A549 treated with Mapracorat at 1 μM for 4 hours (cell line): Measurements from ENCODE around the gene GLE1. TPM values are rescaled to one million over a fixed set of nuclear protein-coding genes. Genes with fewer than 3 reads are reported as not detected.

Experiments
- total RNA-seq: library from RNA; stranded (reverse); fragments of 200-300 nt; extraction: Qiagen RNA extraction; gene quantifications from 5 replicates; pipeline ENCODE4 v1.2.3, GENCODE V29; 2022

Gene GLE1
- 26.5 to 30.1 TPM (median 29.1 TPM) in 5 replicates for total RNA-seq

GRCh38 chr9:128504485-128505413, at the start of gene GLE1:
Gene GLE1, plus strand, starts transcription at chr9:128504719. Its CDS starts 87 bp downstream, at chr9:128504806.

GRCh38 chr9:128455849-128456612, 48.5 kb upstream of the GLE1 start, which contains the start of gene ODF2:
Gene ODF2, plus strand, starts transcription at chr9:128456006. Its CDS starts 86 bp downstream, at chr9:128456092.

DNA sequence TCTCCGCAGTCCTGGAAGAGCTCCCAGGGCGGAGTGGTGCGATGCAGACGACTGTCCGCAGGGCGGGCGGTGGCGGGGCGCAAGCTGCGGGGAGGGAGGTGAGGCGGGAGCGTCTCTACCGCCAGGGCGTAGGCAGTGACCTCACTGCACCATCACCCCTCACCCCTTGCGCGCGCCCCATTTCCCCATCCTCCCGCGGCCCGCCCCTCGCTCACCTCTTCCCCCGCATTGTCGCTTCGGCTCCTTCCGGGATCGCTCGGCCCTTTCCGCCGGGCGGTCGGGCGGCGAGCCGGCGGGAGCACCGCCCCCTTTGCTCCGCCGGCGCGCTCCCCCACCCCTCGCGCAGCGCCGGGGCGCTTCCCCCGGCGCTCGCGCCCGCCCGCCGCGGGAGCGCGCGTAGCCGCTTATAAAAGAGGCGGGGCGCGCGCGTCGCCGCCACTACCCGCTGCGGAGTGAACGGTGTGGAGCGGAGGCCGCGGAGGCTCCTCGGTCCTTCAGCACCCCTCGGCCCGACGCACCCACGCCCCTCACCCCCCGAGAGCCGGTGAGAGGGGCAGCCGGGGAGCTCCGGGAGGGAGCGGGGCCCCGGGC, 47.7 kb downstream of the GLE1 start, which contains the start of gene SPTAN1:
Gene SPTAN1 (plus strand): TSS at position 435 of the 591 bp plus-strand sequence. CDS start 14,154 bp downstream, outside the sequence.

Other genes with a start within 250 kb of the GLE1 start
- 38.8 to 52.8 TPM (median 45.6 TPM) in 5 replicates for gene GOLGA2, start 228.7 kb upstream of the GLE1 start, total RNA-seq
- 38.9 to 45.9 TPM (median 42.0 TPM) in 5 replicates for gene SWI5, start 228.4 kb upstream of the GLE1 start, total RNA-seq
- 42.8 to 49.8 TPM (median 46.5 TPM) in 5 replicates for gene TRUB2, start 182.3 kb upstream of the GLE1 start, total RNA-seq
- gene COQ4, start 181.9 kb upstream of the GLE1 start, total RNA-seq = 52.3 to 65.2 TPM (median 57.5 TPM) in 5 replicates
- 35.9 to 47.8 TPM (median 45.7 TPM) in 5 replicates for gene SLC27A4, start 164.2 kb upstream of the GLE1 start, total RNA-seq
- gene URM1, start 133.3 kb upstream of the GLE1 start, total RNA-seq = 64.2 to 87.6 TPM (median 81.7 TPM) in 5 replicates
- 34.2 to 38.7 TPM (median 35.6 TPM) in 5 replicates for gene CERCAM, start 83.9 kb upstream of the GLE1 start, total RNA-seq
- 24.7 to 27.7 TPM (median 25.2 TPM) in 5 replicates for gene ODF2, start 48.7 kb upstream of the GLE1 start, total RNA-seq
- 134 to 158 TPM (median 150 TPM) in 5 replicates for gene SPTAN1, start 47.9 kb downstream of the GLE1 start, total RNA-seq
- gene DYNC2I2, start 152.1 kb downstream of the GLE1 start, total RNA-seq = 97.2 to 146 TPM (median 137 TPM) in 5 replicates
- gene SET, start 184.5 kb downstream of the GLE1 start, total RNA-seq = 387 to 482 TPM (median 413 TPM) in 5 replicates
- 12.2 to 17.5 TPM (median 17.0 TPM) in 5 replicates for gene PKN3, start 197.8 kb downstream of the GLE1 start, total RNA-seq
- gene ZDHHC12, start 219.4 kb downstream of the GLE1 start, total RNA-seq = 60.7 to 93.3 TPM (median 90.8 TPM) in 5 replicates